T-cell (primary cell): Measurements from ENCODE around the gene ADPRM. TPM values are rescaled to one million over a fixed set of nuclear protein-coding genes. Genes with fewer than 3 reads are reported as not detected.
"Not testable (repeated sequence)": the region's sequence is repeated elsewhere in the genome, so short reads cannot be mapped to it uniquely, and the experiment has no call there.

ENCODE experiments used
- ATAC-seq, 4 experiments: fragments of 200-7000 bp in 3 of 4; fragments of 150-1000 bp in 1 of 4; cut with Tn5 transposase; replicated peaks in 1 of 4; 1 replicate in 3 of 4; 2 replicates in 1 of 4; pipeline ENCODE4 v1.10.0; 2021; ENCODE audit warnings: moderate library complexity in 3 of 4, mild to moderate bottlenecking in 2 of 4, moderate number of reproducible peaks in 1 of 4
- CTCF ChIA-PET, 2 donors: fragments of 300-600 bp; sonication (Branson Sonifier 250); formaldehyde crosslinking; loops; one replicate each; lab custom pipeline; 2022; ENCODE audit warnings: antibody characterized with exemption in 2 of 2; lab: Charles Lee
- POLR2A ChIA-PET, 2 donors: fragments of 300-600 bp; sonication (Branson Sonifier 250); formaldehyde crosslinking; loops; one replicate each; lab custom pipeline; 2022; ENCODE audit warnings: antibody characterized with exemption in 2 of 2; lab: Charles Lee
- DNase-seq, 35 experiments: peaks; one replicate each; pipeline versions ENCODE4 v3.0.0 to v3.0.0-alpha.2; 2013 to 2023
- H3K27ac ChIP-seq: one replicate; pipeline ENCODE4 v1.5.1; 2013; ENCODE audit warnings: low read length
- H3K27me3 ChIP-seq, 2 experiments: replicated peaks in 1 of 2; 1 replicate in 1 of 2; 2 replicates in 1 of 2; pipeline versions ENCODE4 v1.6.1 to v1.7.0; 2013; ENCODE audit warnings: low read length in 1 of 2, mixed read lengths in 1 of 2; ENCODE audit not compliant: control insufficient read depth in 2 of 2, insufficient read depth in 2 of 2; ENCODE audit errors: extremely low read depth in 1 of 2
- H3K36me3 ChIP-seq, 2 donors: 1 replicate in 1 of 2; 2 replicates in 1 of 2; pipeline versions ENCODE4 v1.6.1 to v1.7.0; 2013; ENCODE audit warnings: low read length in 1 of 2; ENCODE audit not compliant: control insufficient read depth in 2 of 2, insufficient read depth in 1 of 2; ENCODE audit errors: extremely low read depth in 1 of 2
- H3K4me1 ChIP-seq, 2 experiments: 1 replicate in 1 of 2; 2 replicates in 1 of 2; pipeline versions ENCODE4 v1.6.1 to v1.7.0; 2013; ENCODE audit warnings: low read length in 2 of 2, mixed read lengths in 1 of 2; ENCODE audit not compliant: insufficient read depth in 2 of 2, control insufficient read depth in 1 of 2; ENCODE audit errors: extremely low read depth in 1 of 2
- H3K4me3 ChIP-seq, 2 donors: 1 replicate in 1 of 2; 2 replicates in 1 of 2; pipeline versions ENCODE4 v1.5.1 to v1.7.0; 2013; ENCODE audit warnings: mild to moderate bottlenecking in 2 of 2, low read length in 1 of 2, moderate library complexity in 1 of 2; ENCODE audit not compliant: control insufficient read depth in 1 of 2; ENCODE audit errors: extremely low read depth in 1 of 2
- H3K9me3 ChIP-seq: 2 replicates; pipeline ENCODE4 v1.7.0; 2013
- H3K27ac Mint-ChIP-seq, 2 donors: one replicate each; pipeline ENCODE4 v1.8.0; 2020 to 2021; ENCODE audit warnings: mild to moderate bottlenecking in 2 of 2, mixed read lengths in 2 of 2
- H3K27me3 Mint-ChIP-seq, 2 donors: one replicate each; pipeline ENCODE4 v1.8.0; 2021 to 2022; ENCODE audit warnings: mixed read lengths in 2 of 2
- H3K36me3 Mint-ChIP-seq: one replicate; pipeline ENCODE4 v1.8.0; 2021; ENCODE audit warnings: mixed read lengths
- H3K4me1 Mint-ChIP-seq, 3 donors: one replicate each; pipeline ENCODE4 v1.8.0; 2020 to 2022; ENCODE audit warnings: mixed read lengths in 3 of 3, mild to moderate bottlenecking in 1 of 3
- H3K4me3 Mint-ChIP-seq, 3 donors: one replicate each; pipeline ENCODE4 v1.8.0; 2020 to 2022; ENCODE audit warnings: mild to moderate bottlenecking in 3 of 3, mixed read lengths in 3 of 3, moderate library complexity in 3 of 3
- H3K9me3 Mint-ChIP-seq, 3 donors: one replicate each; pipeline ENCODE4 v1.8.0; 2020 to 2022; ENCODE audit warnings: mixed read lengths in 3 of 3
- WGBS: methylation state at CpG from one replicate; pipeline ENCODE4 v1.1.5; 2013; ENCODE audit warnings: missing lambda C conversion rate; ENCODE audit not compliant: insufficient coverage; 5-methylcytosine and 5-hydroxymethylcytosine counted together
- total RNA-seq, 35 experiments: library from RNA in 6 of 35; stranded (reverse) in 6 of 35; fragments of 120-200 nt in 1 of 35; gene quantifications; one replicate each; pipeline versions ENCODE4 v1.2.1 to v1.2.4 and lab custom pipeline; 2013 to 2026

The ADPRM gene
- total RNA-seq, 5 donors from 2014 or later (not counting 1 experiment from before 2014, with no cell fraction given): 22.0 to 46.5 (median 31.7) TPM

GRCh38 chr17:10732121-10732520, 34.7 kb downstream of the ADPRM start:
- CTCF ChIA-PET, H3K4me3 Mint-ChIP-seq: not testable (repeated sequence)

GRCh38 chr17:10733666-10734065, 36.3 kb downstream of the ADPRM start:
- peaks cover 0 to 21% of the 10 kb centered on the region in 2 experiments for H3K27me3 ChIP-seq
- no peak overlapping the region for H3K27ac Mint-ChIP-seq
- peaks cover 0 to 6% of the 10 kb centered on the region in 2 donors for H3K27me3 Mint-ChIP-seq
- H3K9me3 ChIP-seq: no peaks in the 10 kb centered on the region
- H3K36me3 ChIP-seq: no peaks in the 10 kb centered on the region
- DNase-seq: no peak
- CTCF ChIA-PET: interaction anchor here in 1 of 2 donors (0.5 kb wide), 1 partner anchor 386 kb away, joined by 8 read pairs; no protein-coding TSS in a partner anchor
- no peak overlapping the region for H3K4me3 ChIP-seq
- H3K27ac ChIP-seq: no peak overlapping the region
- no peak for ATAC-seq
- no peaks in the 10 kb centered on the region for H3K36me3 Mint-ChIP-seq
- peaks cover 0 to 11% of the 10 kb centered on the region in 2 experiments for H3K4me1 ChIP-seq
- no CpG with 5 or more reads among the region's 3 CpGs for WGBS
- H3K4me3 Mint-ChIP-seq: no peak overlapping the region
- H3K9me3 Mint-ChIP-seq: no peaks in the 10 kb centered on the region
- POLR2A ChIA-PET: no interaction called here
- peaks cover 17 to 26% (median 21%) of the 10 kb centered on the region in 3 donors for H3K4me1 Mint-ChIP-seq

More at GRCh38 chr17:10732121-10732520, 34.7 kb downstream of the ADPRM start:
- H3K27me3 Mint-ChIP-seq, POLR2A ChIA-PET, DNase-seq, H3K27ac Mint-ChIP-seq, H3K9me3 Mint-ChIP-seq, H3K36me3 Mint-ChIP-seq, H3K4me3 ChIP-seq, H3K27ac ChIP-seq, H3K9me3 ChIP-seq, H3K36me3 ChIP-seq, ATAC-seq: not testable (repeated sequence)
- peaks cover 15 to 18% (median 17%) of the 10 kb centered on the region in 3 donors for H3K4me1 Mint-ChIP-seq
- 82% methylated on average over 5 of the region's 6 CpGs for WGBS
- Histone ChIP-seq H3K27me3 (peaks cover 0 to 21% of the 10 kb centered on the region in 2 experiments), H3K4me1 (peaks cover 0 to 11% of the 10 kb centered on the region in 2 experiments)

- H3K27me3 Mint-ChIP-seq: peaks cover 4 to 6% of the 10 kb centered on the region in 2 donors
- H3K36me3 Mint-ChIP-seq: no peaks in the 10 kb centered on the region
- no peak overlapping the region for H3K4me3 Mint-ChIP-seq
- Histone ChIP-seq H3K4me1 (peaks cover 0 to 2% of the 10 kb centered on the region in 2 experiments), H3K9me3 (no peaks in the 10 kb centered on the region), H3K36me3 (no peaks in the 10 kb centered on the region), H3K4me3 (no peak overlapping the region), H3K27ac (no peak overlapping the region), H3K27me3 (peaks cover 0 to 13% of the 10 kb centered on the region in 2 experiments)
- H3K27ac Mint-ChIP-seq: no peak overlapping the region
- peaks cover 13 to 25% (median 22%) of the 10 kb centered on the region in 3 donors for H3K4me1 Mint-ChIP-seq
- no peaks in the 10 kb centered on the region for H3K9me3 Mint-ChIP-seq
- 55% methylated on average over 2 of the region's 2 CpGs for WGBS
- CTCF ChIA-PET: interaction anchor here in 1 of 2 donors (0.7 kb wide), 2 partner anchors 113 to 628 kb away, joined by 3 to 4 read pairs; no protein-coding TSS in a partner anchor
- ATAC-seq (no peak), DNase-seq (no peak)
- POLR2A ChIA-PET: no interaction called here
Measured at GRCh38 chr17:10735251-10735650, 37.9 kb downstream of the ADPRM start.

GRCh38 chr17:10735821-10736220, 38.4 kb downstream of the ADPRM start:
- no peaks in the 10 kb centered on the region for H3K36me3 ChIP-seq
- ChIA-PET POLR2A (no interaction called here), CTCF (interaction anchor here in 1 of 2 donors (0.7 kb wide), 2 partner anchors 113 to 1465 kb away, joined by 3 to 6 read pairs; no protein-coding TSS in a partner anchor)
- DNase-seq: no peak
- WGBS: no CpG with 5 or more reads among the region's 4 CpGs
- no peak overlapping the region for H3K27ac Mint-ChIP-seq
- H3K4me3 Mint-ChIP-seq: no peak overlapping the region
- no peak overlapping the region for H3K4me3 ChIP-seq
- no peaks in the 10 kb centered on the region for H3K36me3 Mint-ChIP-seq
- peaks cover 10 to 19% (median 16%) of the 10 kb centered on the region in 3 donors for H3K4me1 Mint-ChIP-seq
- H3K27me3 Mint-ChIP-seq: peaks cover 4 to 6% of the 10 kb centered on the region in 2 donors
- no peaks in the 10 kb centered on the region for H3K9me3 ChIP-seq
- H3K4me1 ChIP-seq: no peaks in the 10 kb centered on the region
- no peak overlapping the region for H3K27ac ChIP-seq
- ATAC-seq: no peak
- no peaks in the 10 kb centered on the region for H3K9me3 Mint-ChIP-seq
- H3K27me3 ChIP-seq: peaks cover 0 to 13% of the 10 kb centered on the region in 2 experiments

GRCh38 chr17:10737168-10737622, 39.8 kb downstream of the ADPRM start:
- Mint-ChIP-seq H3K4me1 (peaks cover 7 to 16% (median 12%) of the 10 kb centered on the region in 3 donors), H3K27ac (no peak overlapping the region), H3K36me3 (no peaks in the 10 kb centered on the region), H3K4me3 (peak overlapping the region in 2 of 3 donors; percentile 1 to 19), H3K27me3 (peaks cover 3 to 4% of the 10 kb centered on the region in 2 donors), H3K9me3 (no peaks in the 10 kb centered on the region)
- ATAC-seq (peak; percentile 54 to 72 (median 63)), DNase-seq (peak in 16 of 35 experiments; percentile 4 to 59 (median 16))
- Histone ChIP-seq H3K4me1 (no peaks in the 10 kb centered on the region), H3K27me3 (peaks cover 0 to 10% of the 10 kb centered on the region in 2 experiments), H3K27ac (no peak overlapping the region), H3K9me3 (no peaks in the 10 kb centered on the region), H3K4me3 (no peak overlapping the region), H3K36me3 (no peaks in the 10 kb centered on the region)
- 14% methylated on average over 4 of the region's 6 CpGs for WGBS
- ChIA-PET POLR2A (no interaction called here), CTCF (interaction anchor here (0.6 to 1.4 kb wide), 9 partner anchors 10 to 1366 kb away, joined by 3 to 7 read pairs (median 4); no protein-coding TSS in a partner anchor)

GRCh38 chr17:10737736-10738135, 40.3 kb downstream of the ADPRM start:
- ChIA-PET POLR2A (no interaction called here), CTCF (interaction anchor here (0.6 to 1.4 kb wide), 6 partner anchors 9 to 1365 kb away, joined by 3 to 7 read pairs (median 6); no protein-coding TSS in a partner anchor)
- Mint-ChIP-seq H3K27me3 (peaks cover 3 to 4% of the 10 kb centered on the region in 2 donors), H3K9me3 (no peaks in the 10 kb centered on the region), H3K27ac (no peak overlapping the region), H3K4me3 (no peak overlapping the region), H3K36me3 (no peaks in the 10 kb centered on the region), H3K4me1 (peaks cover 7 to 16% (median 12%) of the 10 kb centered on the region in 3 donors)
- H3K4me3 ChIP-seq: no peak overlapping the region
- ATAC-seq (no peak), DNase-seq (no peak)
- H3K27ac ChIP-seq: no peak overlapping the region
- H3K4me1 ChIP-seq: no peaks in the 10 kb centered on the region
- H3K36me3 ChIP-seq: no peaks in the 10 kb centered on the region
- H3K9me3 ChIP-seq: no peaks in the 10 kb centered on the region
- WGBS: 83% methylated on average over 2 of the region's 3 CpGs
- H3K27me3 ChIP-seq: peaks cover 0 to 9% of the 10 kb centered on the region in 2 experiments
